NT2/D1 (cell line): Measurements from ENCODE around the gene CMPK2.

Source experiments
- SUZ12 ChIP-seq: IDR thresholded peaks from 2 replicates; pipeline ENCODE4 v1.6.1; 2011; ENCODE audit not compliant: insufficient read length, insufficient read depth; ENCODE audit errors: extremely low read depth
- YY1 ChIP-seq: IDR thresholded peaks from 2 replicates; pipeline ENCODE4 v1.6.1; 2011; ENCODE audit not compliant: insufficient read length, insufficient read depth
- ZNF274 ChIP-seq: IDR thresholded peaks from 2 replicates; pipeline ENCODE4 v1.6.1; 2011; ENCODE audit warnings: mild to moderate bottlenecking, low read depth, low read length

- TF ChIP-seq YY1 (no peak), ZNF274 (no peak), SUZ12 (no peak)
Observed at GRCh38 chr2:6905668-6906067, 40.0 kb upstream of the CMPK2 start.
